B cell (primary cell): ENCODE results near the gene FMN1. TPM values are rescaled to one million over a fixed set of nuclear protein-coding genes. Genes with fewer than 3 reads are reported as not detected.

ENCODE experiments used
- ATAC-seq: fragments of 200-7000 bp; cut with Tn5 transposase; one replicate; pipeline ENCODE4 v1.10.0; 2021; ENCODE audit warnings: low read depth, mild to moderate bottlenecking, moderate number of reproducible peaks, moderate library complexity
- CTCF ChIA-PET: fragments of 350-600 bp; sonication (Branson Sonifier 250); formaldehyde crosslinking; loops from one replicate; lab custom pipeline; 2021; ENCODE audit warnings: antibody characterized with exemption, inconsistent platforms; lab: Charles Lee
- POLR2A ChIA-PET: fragments of 350-600 bp; sonication (Branson Sonifier 250); formaldehyde crosslinking; loops from one replicate; lab custom pipeline; 2021; ENCODE audit warnings: antibody characterized with exemption; lab: Charles Lee
- DNase-seq: peaks from one replicate; pipeline ENCODE4 v3.0.0; 2013
- H2AFZ ChIP-seq: 2 replicates; pipeline ENCODE4 v1.6.1; 2012; ENCODE audit warnings: mild to moderate bottlenecking, low read depth, low read length; ENCODE audit not compliant: insufficient read depth, poor library complexity, severe bottlenecking
- H3K27ac ChIP-seq, 2 donors: 1 replicate in 1 of 2; 2 replicates in 1 of 2; pipeline ENCODE4 v1.5.1; 2012 to 2013; ENCODE audit warnings: low read length in 2 of 2, mild to moderate bottlenecking in 2 of 2, moderate library complexity in 1 of 2
- H3K27me3 ChIP-seq, 4 experiments: fragments of 200-600 bp in 1 of 4; sonication (generic) in 1 of 4; replicated peaks in 1 of 4; 1 replicate in 2 of 4; 2 replicates in 2 of 4; pipeline versions ENCODE4 v1.6.1 to v1.7.0; 2013 to 2016; ENCODE audit warnings: low read length in 3 of 4, mild to moderate bottlenecking in 2 of 4, mixed read lengths in 1 of 4, moderate library complexity in 1 of 4; ENCODE audit not compliant: insufficient read depth in 4 of 4, control insufficient read depth in 3 of 4; ENCODE audit errors: control extremely low read depth in 1 of 4
- H3K36me3 ChIP-seq, 2 experiments: replicated peaks in 1 of 2; 1 replicate in 1 of 2; 2 replicates in 1 of 2; pipeline versions ENCODE4 v1.6.1 to v1.7.1; 2013; ENCODE audit warnings: low read length in 1 of 2; ENCODE audit not compliant: insufficient read depth in 2 of 2, control insufficient read depth in 1 of 2; ENCODE audit errors: control extremely low read depth in 1 of 2, extremely low read depth in 1 of 2
- H3K4me1 ChIP-seq, 2 donors: fragments of 200-600 bp in 1 of 2; sonication (generic) in 1 of 2; 1 replicate in 1 of 2; 2 replicates in 1 of 2; pipeline versions ENCODE4 v1.5.1 to v1.6.1; 2013 to 2017; ENCODE audit warnings: low read length in 2 of 2; ENCODE audit not compliant: control insufficient read depth in 2 of 2, insufficient read depth in 2 of 2
- H3K4me2 ChIP-seq: replicated peaks from 2 replicates; pipeline ENCODE3; 2012; ENCODE audit warnings: mild to moderate bottlenecking, low read depth, low read length; ENCODE audit not compliant: poor library complexity, severe bottlenecking
- H3K4me3 ChIP-seq, 5 experiments: fragments of 200-600 bp in 1 of 5; sonication (generic) in 1 of 5; 1 replicate in 3 of 5; 2 replicates in 2 of 5; pipeline versions ENCODE4 v1.5.1 to v1.7.0; 2011 to 2016; ENCODE audit warnings: low read length in 4 of 5, mild to moderate bottlenecking in 4 of 5, low read depth in 2 of 5, control low read depth in 1 of 5, moderate library complexity in 1 of 5; ENCODE audit not compliant: insufficient read depth in 1 of 5; ENCODE audit errors: control extremely low read depth in 1 of 5, extremely low read depth in 1 of 5
- H3K79me2 ChIP-seq: fragments of 200-600 bp; sonication (generic); one replicate; pipeline ENCODE4 v1.6.0; 2016; ENCODE audit warnings: low read length; ENCODE audit not compliant: control insufficient read depth, insufficient read depth
- H3K9ac ChIP-seq: fragments of 200-600 bp; sonication (generic); 2 replicates; pipeline ENCODE4 v1.6.1; 2017; ENCODE audit warnings: mild to moderate bottlenecking, low read length, moderate library complexity
- H3K9me3 ChIP-seq, 3 donors: one replicate each; pipeline versions ENCODE4 v1.6.1 to v1.7.1; 2013; ENCODE audit warnings: low read length in 2 of 3; ENCODE audit not compliant: control insufficient read depth in 2 of 3, insufficient read depth in 1 of 3; ENCODE audit errors: control extremely low read depth in 1 of 3
- H4K20me1 ChIP-seq: 2 replicates; pipeline ENCODE4 v1.6.0; 2012; ENCODE audit warnings: mild to moderate bottlenecking, low read length; ENCODE audit not compliant: insufficient read depth, control insufficient read depth, poor library complexity, severe bottlenecking
- H3K27ac Mint-ChIP-seq: one replicate; pipeline ENCODE4 v1.8.0; 2021; ENCODE audit warnings: mixed read lengths
- H3K27me3 Mint-ChIP-seq: one replicate; pipeline ENCODE4 v1.8.0; 2021; ENCODE audit warnings: mixed read lengths
- H3K4me1 Mint-ChIP-seq: one replicate; pipeline ENCODE4 v1.8.0; 2021; ENCODE audit warnings: mixed read lengths
- H3K4me3 Mint-ChIP-seq: one replicate; pipeline ENCODE4 v1.8.0; 2021; ENCODE audit warnings: mixed read lengths
- H3K9me3 Mint-ChIP-seq: one replicate; pipeline ENCODE4 v1.8.0; 2022; ENCODE audit warnings: mixed read lengths; ENCODE audit not compliant: insufficient read depth
- EZH2 ChIP-seq: IDR thresholded peaks from 2 replicates; pipeline ENCODE4 v1.6.1; 2012; ENCODE audit warnings: borderline replicate concordance, low read depth, mild to moderate bottlenecking, moderate library complexity, low read length; ENCODE audit not compliant: insufficient read depth, poor library complexity, severe bottlenecking
- WGBS: methylation state at CpG from one replicate; pipeline ENCODE4 v1.1.5; 2013; ENCODE audit warnings: missing lambda C conversion rate; ENCODE audit not compliant: insufficient coverage; 5-methylcytosine and 5-hydroxymethylcytosine counted together
- intact Hi-C: fragments of 100-400 bp; cut with micrococcal nuclease; formaldehyde crosslinking; loops from one replicate; pipeline ENCODE4 v1.10.0; 2022
- polyA plus RNA-seq: library from polyadenylated mRNA; depleted of rRNA; stranded (reverse); fragments of >200 nt; gene quantifications from 2 replicates; pipeline ENCODE4 v1.2.3, GENCODE V29; 2012
- total RNA-seq, 2 donors: library from RNA; stranded (reverse); fragments of 120-200 nt in 1 of 2; gene quantifications; 1 replicate in 1 of 2; 2 replicates in 1 of 2; pipeline versions ENCODE4 v1.2.3 to v1.2.4, GENCODE V29; 2013 to 2022
- TF ChIP-seq, protein P1 (sequence below): fragments of 200-600 bp; IDR thresholded peaks from one replicate; pipeline ENCODE4 v1.8.0; 2022; ENCODE audit warnings: antibody characterized with exemption, mild to moderate bottlenecking

Gene FMN1
- total and polyA plus RNA-seq, 2 donors (not counting 1 experiment from before 2014, with no cell fraction given), result 0.21 to 0.96 TPM

- CTCF ChIA-PET, result no interaction called here
- ATAC-seq, result no peak
These were observed 446.6 kb downstream of the FMN1 start for GRCh38 chr15:32747921-32748342.

DNA sequence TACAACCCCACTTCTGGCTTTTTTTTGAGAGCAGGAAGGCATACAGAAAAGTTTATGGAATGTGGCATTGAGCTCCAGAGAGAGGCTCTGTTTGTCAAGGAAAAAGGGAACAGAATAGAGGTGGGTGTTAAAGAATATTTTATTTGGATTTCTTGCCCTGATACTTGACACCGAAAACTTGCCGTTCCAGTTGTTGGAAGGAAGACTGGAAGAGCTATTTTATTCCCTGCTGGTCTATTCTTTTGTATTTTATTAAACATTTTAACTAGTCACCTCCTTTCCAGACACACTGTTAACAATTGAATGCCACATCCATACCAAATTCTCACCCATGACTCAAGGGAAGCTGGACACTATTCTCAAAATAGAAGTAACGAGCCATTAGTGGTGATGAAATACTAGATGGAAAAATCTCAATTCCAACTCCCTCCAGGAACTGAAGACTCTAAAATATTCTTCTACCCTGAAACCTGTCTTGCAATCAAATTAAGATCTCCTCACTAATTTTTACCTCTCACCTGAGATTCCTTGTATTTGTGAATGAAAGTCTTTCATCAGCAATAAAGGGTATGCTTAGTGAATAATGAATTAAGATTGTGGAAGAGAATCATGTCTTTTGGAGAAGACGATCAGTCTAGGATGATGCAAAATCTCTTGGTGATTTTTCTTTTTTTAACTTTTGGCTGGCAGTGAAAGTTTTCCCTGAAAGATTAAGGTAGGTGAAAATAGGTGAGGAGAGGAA is 448.2 kb downstream of the FMN1 start:
- no peaks in the 10 kb centered on the region for H3K4me1 Mint-ChIP-seq
- ATAC-seq, result no peak
- Histone ChIP-seq H3K4me1 (no peaks in the 10 kb centered on the region), H3K9me3 (no peaks in the 10 kb centered on the region), H4K20me1 (no peaks in the 10 kb centered on the region), H3K4me3 (no peak overlapping the region), H3K27me3 (no peaks in the 10 kb centered on the region), H2AFZ (no peak overlapping the region), H3K4me2 (no peak overlapping the region), H3K79me2 (no peaks in the 10 kb centered on the region), H3K9ac (no peak overlapping the region), H3K27ac (no peak overlapping the region), H3K36me3 (no peaks in the 10 kb centered on the region)
- CTCF ChIA-PET, result no interaction called here
- WGBS, result 100% methylated on average over 1 of the region's 4 CpGs
- H3K27ac Mint-ChIP-seq, result no peak overlapping the region
- intact Hi-C loops, result no loop called here
- H3K9me3 Mint-ChIP-seq, result no peaks in the 10 kb centered on the region
- no peak overlapping the region for H3K4me3 Mint-ChIP-seq
- POLR2A ChIA-PET, result no interaction called here
- DNase-seq, result no peak
- peaks cover 15% of the 10 kb centered on the region for H3K27me3 Mint-ChIP-seq
- TF ChIP-seq, protein P1, sequence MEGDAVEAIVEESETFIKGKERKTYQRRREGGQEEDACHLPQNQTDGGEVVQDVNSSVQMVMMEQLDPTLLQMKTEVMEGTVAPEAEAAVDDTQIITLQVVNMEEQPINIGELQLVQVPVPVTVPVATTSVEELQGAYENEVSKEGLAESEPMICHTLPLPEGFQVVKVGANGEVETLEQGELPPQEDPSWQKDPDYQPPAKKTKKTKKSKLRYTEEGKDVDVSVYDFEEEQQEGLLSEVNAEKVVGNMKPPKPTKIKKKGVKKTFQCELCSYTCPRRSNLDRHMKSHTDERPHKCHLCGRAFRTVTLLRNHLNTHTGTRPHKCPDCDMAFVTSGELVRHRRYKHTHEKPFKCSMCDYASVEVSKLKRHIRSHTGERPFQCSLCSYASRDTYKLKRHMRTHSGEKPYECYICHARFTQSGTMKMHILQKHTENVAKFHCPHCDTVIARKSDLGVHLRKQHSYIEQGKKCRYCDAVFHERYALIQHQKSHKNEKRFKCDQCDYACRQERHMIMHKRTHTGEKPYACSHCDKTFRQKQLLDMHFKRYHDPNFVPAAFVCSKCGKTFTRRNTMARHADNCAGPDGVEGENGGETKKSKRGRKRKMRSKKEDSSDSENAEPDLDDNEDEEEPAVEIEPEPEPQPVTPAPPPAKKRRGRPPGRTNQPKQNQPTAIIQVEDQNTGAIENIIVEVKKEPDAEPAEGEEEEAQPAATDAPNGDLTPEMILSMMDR, result no peak
- no peak for TF ChIP-seq EZH2

More at GRCh38 chr15:32747921-32748342, 446.6 kb downstream of the FMN1 start:
- no peaks in the 10 kb centered on the region for H3K4me1 Mint-ChIP-seq
- no peak overlapping the region for H2AFZ ChIP-seq
- H3K27ac Mint-ChIP-seq, result no peak overlapping the region
- WGBS, result 89% methylated on average over 3 of the region's 4 CpGs
- POLR2A ChIA-PET, result no interaction called here
- no peak overlapping the region for H3K4me2 ChIP-seq
- H4K20me1 ChIP-seq, result no peaks in the 10 kb centered on the region
- no peaks in the 10 kb centered on the region for H3K9me3 ChIP-seq
- H3K4me3 Mint-ChIP-seq, result no peak overlapping the region
- no peaks in the 10 kb centered on the region for H3K79me2 ChIP-seq
- H3K27ac ChIP-seq, result no peak overlapping the region
- peaks cover 11% of the 10 kb centered on the region for H3K27me3 Mint-ChIP-seq
- intact Hi-C loops, result no loop called here
- TF ChIP-seq, protein P1, result no peak
- no peak for TF ChIP-seq EZH2
- H3K9ac ChIP-seq, result no peak overlapping the region
- no peaks in the 10 kb centered on the region for H3K4me1 ChIP-seq
- H3K36me3 ChIP-seq, result no peaks in the 10 kb centered on the region
- DNase-seq, result no peak
- H3K9me3 Mint-ChIP-seq, result no peaks in the 10 kb centered on the region
- H3K4me3 ChIP-seq, result no peak overlapping the region
- no peaks in the 10 kb centered on the region for H3K27me3 ChIP-seq
